HCT116 (cell line): ENCODE data around the gene FCER1G. TPM values are rescaled to one million over a fixed set of nuclear protein-coding genes. Genes with fewer than 3 reads are reported as not detected.

Experiments used
- ATAC-seq: fragments of 200-7000 bp; cut with Tn5 transposase; 2 replicates; pipeline ENCODE4 v1.9.1; 2020; ENCODE audit warnings: mild to moderate bottlenecking, moderate library complexity
- BruUV-seq: library from RNA; stranded (reverse); fragments of 400-500 nt; replicated peaks from 2 replicates; lab custom pipeline; 2021; lab: Mats Ljungman, UMichigan
- CTCF ChIA-PET: fragments of 300-600 bp; sonication (Branson Sonifier 250); formaldehyde crosslinking; loops from one replicate; lab custom pipeline; 2021; ENCODE audit warnings: antibody characterized with exemption; lab: Charles Lee
- POLR2A ChIA-PET: fragments of 300-600, 350-600 bp; sonication (Branson Sonifier 250); formaldehyde crosslinking; loops from one replicate; lab custom pipeline; 2021; ENCODE audit warnings: antibody characterized with exemption; lab: Charles Lee
- RAD21 ChIA-PET, 2 experiments: fragments of 300-600 bp; sonication (Branson Sonifier 250); formaldehyde crosslinking; loops; one replicate each; lab custom pipeline; 2023; ENCODE audit warnings: low total read pairs in 2 of 2; ENCODE audit not compliant: uncharacterized antibody in 2 of 2, unreplicated experiment in 2 of 2, low non-redundant PET in 1 of 2; lab: Charles Lee
- DNase-seq: peaks from one replicate; pipeline ENCODE4 v3.0.0-alpha.2; 2010; ENCODE audit warnings: low read depth, low spot score
- H2AFZ ChIP-seq: fragments of 200-600 bp; shearing (Covaris generic), sonication (generic); 2 replicates; pipeline ENCODE4 v1.6.1; 2017; ENCODE audit warnings: low read depth, mixed run types, mixed read lengths, antibody characterized with exemption, low read length; ENCODE audit not compliant: poor library complexity, severe bottlenecking
- H3K27ac ChIP-seq: 2 replicates; pipeline ENCODE4 v1.5.1; 2012; ENCODE audit warnings: low read depth, low read length
- H3K27me3 ChIP-seq: fragments of 200-600 bp; sonication (generic); 2 replicates; pipeline ENCODE4 v1.6.1; 2016; ENCODE audit warnings: mixed run types, low read length, mixed read lengths; ENCODE audit not compliant: insufficient read depth
- H3K36me3 ChIP-seq, 2 experiments: fragments of 200-500 bp in 1 of 2; fragments of 200-600 bp in 1 of 2; sonication (Bioruptor generic) in 1 of 2; sonication (generic) in 1 of 2; 2 replicates each; pipeline versions ENCODE4 v1.5.1 to v1.6.1; 2014 to 2016; ENCODE audit warnings: low read length in 2 of 2, inconsistent platforms in 1 of 2, mixed read lengths in 1 of 2, mixed run types in 1 of 2; ENCODE audit not compliant: insufficient read depth in 2 of 2, control insufficient read depth in 1 of 2
- H3K4me1 ChIP-seq, 2 experiments: fragments of 200-600 bp in 1 of 2; sonication (generic) in 1 of 2; 2 replicates each; pipeline versions ENCODE4 v1.5.1 to v1.6.1; 2012 to 2017; ENCODE audit warnings: low read length in 2 of 2, inconsistent platforms in 1 of 2, mild to moderate bottlenecking in 1 of 2, mixed read lengths in 1 of 2, mixed run types in 1 of 2, moderate library complexity in 1 of 2; ENCODE audit not compliant: insufficient read depth in 2 of 2, control insufficient read depth in 1 of 2
- H3K4me2 ChIP-seq: fragments of 200-600 bp; sonication (generic); 2 replicates; pipeline ENCODE4 v1.6.1; 2017; ENCODE audit warnings: mixed run types, low read length, mixed read lengths
- H3K4me3 ChIP-seq, 2 experiments: fragments of 200-600 bp in 1 of 2; sonication (generic) in 1 of 2; replicated peaks in 1 of 2; 2 replicates each; pipeline ENCODE4 v1.5.1; 2011 to 2016; ENCODE audit warnings: low read length in 2 of 2, control low read depth in 1 of 2, low read depth in 1 of 2, mild to moderate bottlenecking in 1 of 2, mixed read lengths in 1 of 2, mixed run types in 1 of 2
- H3K79me2 ChIP-seq: fragments of 200-600 bp; sonication (generic); 2 replicates; pipeline ENCODE4 v1.6.1; 2017; ENCODE audit warnings: mild to moderate bottlenecking, mixed run types, low read length, moderate library complexity, mixed read lengths; ENCODE audit not compliant: insufficient read depth
- H3K9ac ChIP-seq: fragments of 200-600 bp; sonication (generic); 2 replicates; pipeline ENCODE4 v1.6.1; 2016; ENCODE audit warnings: low read length, mixed read lengths
- H3K9me2 ChIP-seq: fragments of 200-600 bp; sonication (generic), shearing (Covaris generic); 2 replicates; pipeline ENCODE4 v1.6.1; 2017; ENCODE audit warnings: mixed run types, mild to moderate bottlenecking, moderate library complexity; ENCODE audit not compliant: insufficient read depth
- H3K9me3 ChIP-seq, 2 experiments: fragments of 200-500 bp in 1 of 2; fragments of 200-600 bp in 1 of 2; sonication (Bioruptor generic) in 1 of 2; sonication (generic) in 1 of 2; 2 replicates each; pipeline ENCODE4 v1.6.1; 2014 to 2017; ENCODE audit warnings: low read length in 2 of 2, mixed read lengths in 2 of 2, inconsistent platforms in 1 of 2, low read depth in 1 of 2, mild to moderate bottlenecking in 1 of 2, mixed run types in 1 of 2, moderate library complexity in 1 of 2; ENCODE audit not compliant: control insufficient read depth in 1 of 2, insufficient read depth in 1 of 2
- H4K20me1 ChIP-seq: fragments of 200-600 bp; sonication (generic), shearing (Covaris generic); 2 replicates; pipeline ENCODE4 v1.6.1; 2017; ENCODE audit warnings: mixed run types, mild to moderate bottlenecking, moderate library complexity; ENCODE audit not compliant: insufficient read depth
- CEBPB ChIP-seq: IDR thresholded peaks from 2 replicates; pipeline ENCODE4 v1.6.1; 2012; ENCODE audit warnings: low read depth
- ELF1 ChIP-seq: IDR thresholded peaks from 2 replicates; pipeline ENCODE4 v1.6.1; 2012; ENCODE audit warnings: low read depth, borderline replicate concordance
- EZH2phosphoT487 ChIP-seq: fragments of 200-600 bp; IDR thresholded peaks from 2 replicates; pipeline ENCODE4 v1.6.1; 2018; ENCODE audit warnings: antibody characterized with exemption, borderline replicate concordance
- FOSL1 ChIP-seq: IDR thresholded peaks from 2 replicates; pipeline ENCODE4 v1.6.1; 2012; ENCODE audit warnings: low read depth
- JUND ChIP-seq: IDR thresholded peaks from 2 replicates; pipeline ENCODE4 v1.6.1; 2012
- POLR2A ChIP-seq: IDR thresholded peaks from 2 replicates; pipeline ENCODE4 v1.7.0; 2011; ENCODE audit warnings: borderline replicate concordance; ENCODE audit not compliant: insufficient read depth, insufficient read length; ENCODE audit errors: extremely low read depth
- RAD21 ChIP-seq: IDR thresholded peaks from 2 replicates; pipeline ENCODE4 v1.6.1; 2012; ENCODE audit warnings: low read depth, mild to moderate bottlenecking
- SIN3A ChIP-seq: IDR thresholded peaks from 2 replicates; pipeline ENCODE4 v1.6.1; 2012; ENCODE audit warnings: low read depth
- ZBTB33 ChIP-seq: IDR thresholded peaks from 2 replicates; pipeline ENCODE4 v1.6.1; 2011; ENCODE audit warnings: mild to moderate bottlenecking, low read length, moderate library complexity; ENCODE audit not compliant: insufficient replicate concordance; ENCODE audit errors: extremely low read depth
- ZNF274 ChIP-seq: fragments of 200-500 bp; sonication (Bioruptor generic); IDR thresholded peaks from 2 replicates; pipeline ENCODE4 v1.6.1; 2014; ENCODE audit warnings: mild to moderate bottlenecking, low read depth, low read length, inconsistent platforms
- intact Hi-C: fragments of 100-400 bp; cut with micrococcal nuclease; formaldehyde crosslinking; loops from 2 replicates; pipeline ENCODE4 v1.10.0; 2022
- total RNA-seq: library from RNA; stranded (reverse); gene quantifications from one replicate; pipeline ENCODE4 v1.2.1, GENCODE V29; 2021; ENCODE audit not compliant: unreplicated experiment
- TF ChIP-seq, protein P1 (sequence below): IDR thresholded peaks from 2 replicates; pipeline ENCODE4 v1.6.1; 2012

The FCER1G gene
- total RNA-seq, 1 experiment from 2014 or later: 0.86 TPM

GRCh38 chr1:161226759-161227158 lies 11.7 kb downstream of the FCER1G start:
- DNase-seq (no peak), ATAC-seq (no peak)
- BruUV-seq: no TSS peak
- peaks cover 14 to 24% of the 10 kb centered on the region in 2 experiments; a peak in 3 of 4 replicates for H3K4me1 ChIP-seq
- peak overlapping the region; percentile 72 for H3K9ac ChIP-seq
- CTCF ChIA-PET: interaction anchor here (0.8 to 3.1 kb wide), 8 partner anchors 10 to 446 kb away, joined by 3 to 46 read pairs (median 8); partner anchors contain the start of gene CFAP126
- H3K4me3 ChIP-seq: peak overlapping the region; percentile 66 to 72
- TF ChIP-seq CEBPB: no peak
- TF ChIP-seq, protein P1, sequence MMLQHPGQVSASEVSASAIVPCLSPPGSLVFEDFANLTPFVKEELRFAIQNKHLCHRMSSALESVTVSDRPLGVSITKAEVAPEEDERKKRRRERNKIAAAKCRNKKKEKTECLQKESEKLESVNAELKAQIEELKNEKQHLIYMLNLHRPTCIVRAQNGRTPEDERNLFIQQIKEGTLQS: no peak
- no peak for TF ChIP-seq SIN3A
- no peak for TF ChIP-seq ELF1
- TF ChIP-seq ZNF274: no peak
- TF ChIP-seq FOSL1: no peak
- no peak for TF ChIP-seq POLR2A
- TF ChIP-seq JUND: no peak
- TF ChIP-seq EZH2phosphoT487: no peak
- TF ChIP-seq ZBTB33: no peak
- no peak for TF ChIP-seq RAD21
- peak overlapping the region; percentile 69 for H3K27ac ChIP-seq
- H3K27me3 ChIP-seq: no peaks in the 10 kb centered on the region
- H3K4me2 ChIP-seq: peak overlapping the region; percentile 93
- H3K36me3 ChIP-seq: peaks cover 4 to 17% of the 10 kb centered on the region in 2 experiments
- H4K20me1 ChIP-seq: no peaks in the 10 kb centered on the region
- H3K9me3 ChIP-seq: no peaks in the 10 kb centered on the region
- RAD21 ChIA-PET: no interaction called here
- no peaks in the 10 kb centered on the region for H3K9me2 ChIP-seq
- H2AFZ ChIP-seq: no peak overlapping the region
- intact Hi-C loops: loop anchor here (1.0 kb wide), 3 partner anchors 65 to 156 kb away; no protein-coding TSS in a partner anchor
- POLR2A ChIA-PET: interaction anchor here (1.2 kb wide), 1 partner anchor 163 kb away, joined by 3 read pairs; no protein-coding TSS in a partner anchor
- no peaks in the 10 kb centered on the region for H3K79me2 ChIP-seq
